Femur (tissue), 1 donor: ENCODE data around the gene CELF3.
"Not testable (repeated sequence)": the region's sequence is repeated elsewhere in the genome, so short reads cannot be mapped to it uniquely, and the experiment has no call there.

Source experiments
- DNase-seq: peaks from one replicate; pipeline ENCODE4 v3.0.0-alpha.2; 2017

The CELF3 gene

DNA sequence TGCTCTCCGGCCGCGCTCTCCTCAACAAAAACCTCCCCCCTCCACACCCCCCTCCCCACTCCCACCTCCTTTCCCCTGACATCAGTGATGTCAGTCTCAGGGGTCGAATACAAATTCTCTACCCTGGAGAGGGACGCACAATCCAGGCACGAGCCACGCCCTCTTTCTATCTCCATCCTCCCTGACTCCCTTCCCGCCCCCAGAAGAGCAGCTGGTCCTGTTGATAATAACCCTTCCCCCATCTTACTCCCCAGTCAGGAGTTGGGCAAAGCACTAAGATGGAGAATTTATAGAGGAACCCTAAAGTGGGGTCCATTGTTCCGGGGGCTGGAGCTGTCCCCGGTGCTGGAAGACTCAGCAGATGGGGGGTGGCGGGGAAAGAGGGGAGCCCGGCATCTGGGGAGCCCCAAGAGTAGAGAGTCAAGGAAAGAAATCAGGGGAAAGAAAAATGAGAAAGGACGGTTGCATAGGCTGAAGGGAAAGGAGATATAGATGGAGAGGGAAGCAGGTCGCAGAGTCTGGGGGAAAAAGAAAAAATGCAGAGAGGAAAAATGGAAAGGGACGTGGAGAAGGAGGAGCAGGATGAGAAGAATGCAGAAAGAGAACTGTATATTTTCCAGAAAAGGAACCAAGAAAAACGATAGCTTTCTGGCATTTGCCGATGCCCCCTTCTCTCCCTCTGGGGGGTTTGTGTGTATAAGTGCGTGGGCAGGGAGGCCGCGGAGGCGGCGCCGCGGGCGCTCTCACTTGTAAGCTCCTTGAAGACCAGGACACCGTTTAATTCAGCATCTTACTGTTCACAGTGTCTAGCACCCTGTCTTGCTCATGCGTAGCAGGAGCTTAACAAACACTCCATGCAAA, at the start of gene CELF3:
Gene CELF3, minus strand, starts transcription at position 33 of the 861 bp plus-strand sequence. CDS start 783 bp downstream, outside the sequence.
- peak; percentile 40 for DNase-seq

DNA sequence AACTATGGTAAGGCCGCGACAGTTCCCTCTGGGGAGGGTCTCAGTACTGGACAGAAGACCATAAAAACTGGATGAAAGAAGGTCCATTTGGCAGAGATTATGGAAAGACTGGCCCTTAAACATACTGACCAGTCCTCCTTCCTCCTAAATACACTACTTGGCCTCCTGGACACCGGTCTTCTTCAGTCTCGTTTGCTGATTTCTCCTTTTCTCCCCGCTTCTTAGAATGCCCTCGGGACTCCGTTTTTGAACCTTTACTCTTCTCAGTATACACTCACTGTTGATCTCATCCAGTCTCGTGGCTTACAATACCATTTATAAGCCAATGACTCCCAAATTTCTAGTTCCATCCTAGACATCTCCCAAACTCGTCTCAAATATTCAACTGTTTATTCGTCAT, 47.4 kb upstream of the CELF3 start:
- DNase-seq, result no peak

DNA sequence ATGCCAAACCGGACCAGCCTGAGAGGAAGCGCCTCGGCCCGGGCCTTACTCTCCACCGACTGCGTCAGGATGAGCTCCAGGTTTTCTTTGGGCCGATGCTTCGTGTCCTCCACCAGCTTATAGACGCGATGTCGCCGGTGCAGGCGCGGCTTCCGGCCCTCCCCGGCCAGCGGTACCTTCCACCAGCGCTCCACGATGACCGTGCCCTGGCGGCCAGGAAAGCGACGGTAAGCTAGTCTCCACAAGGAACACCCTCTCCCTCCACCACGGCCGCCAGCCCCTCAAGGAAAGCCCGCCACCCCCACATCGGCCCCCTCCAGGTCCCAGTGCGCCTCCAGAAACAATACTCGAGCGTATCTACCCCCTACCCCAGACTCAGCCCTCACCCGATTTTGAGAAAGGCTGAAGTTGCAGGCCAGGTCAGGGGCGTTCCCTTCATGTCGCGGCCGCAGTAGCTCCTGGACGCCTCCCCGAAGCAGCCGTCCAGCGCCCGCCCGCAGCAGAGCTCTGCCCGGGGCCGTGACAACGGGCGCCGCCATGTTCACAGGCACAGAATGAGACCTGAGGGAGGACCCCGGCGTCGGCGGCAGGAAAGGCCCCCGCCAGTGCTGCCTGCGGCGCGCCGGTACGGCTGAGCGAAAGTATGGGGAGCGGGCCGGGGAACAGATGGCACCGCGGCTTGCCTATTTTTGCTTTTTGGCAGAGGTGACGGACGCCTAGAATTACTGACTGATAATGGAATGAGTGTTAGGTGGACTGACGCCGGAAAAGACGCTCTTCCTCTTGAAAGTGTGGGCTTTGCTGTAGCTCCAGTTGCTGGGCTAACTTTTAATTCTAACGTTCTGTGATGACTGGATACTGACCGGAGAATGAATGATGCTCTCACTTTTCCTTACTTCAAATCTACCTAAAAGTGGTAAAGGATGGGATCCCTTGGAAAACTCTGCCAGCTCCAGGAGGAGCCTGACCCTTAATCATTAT, 46.6 kb upstream of the CELF3 start, which contains the start of gene MRPL9:
Gene MRPL9, minus strand, starts transcription at position 556 of the 981 bp plus-strand sequence. Its CDS starts 17 bp downstream, at position 539.
- DNase-seq, result peak; percentile 92

DNA sequence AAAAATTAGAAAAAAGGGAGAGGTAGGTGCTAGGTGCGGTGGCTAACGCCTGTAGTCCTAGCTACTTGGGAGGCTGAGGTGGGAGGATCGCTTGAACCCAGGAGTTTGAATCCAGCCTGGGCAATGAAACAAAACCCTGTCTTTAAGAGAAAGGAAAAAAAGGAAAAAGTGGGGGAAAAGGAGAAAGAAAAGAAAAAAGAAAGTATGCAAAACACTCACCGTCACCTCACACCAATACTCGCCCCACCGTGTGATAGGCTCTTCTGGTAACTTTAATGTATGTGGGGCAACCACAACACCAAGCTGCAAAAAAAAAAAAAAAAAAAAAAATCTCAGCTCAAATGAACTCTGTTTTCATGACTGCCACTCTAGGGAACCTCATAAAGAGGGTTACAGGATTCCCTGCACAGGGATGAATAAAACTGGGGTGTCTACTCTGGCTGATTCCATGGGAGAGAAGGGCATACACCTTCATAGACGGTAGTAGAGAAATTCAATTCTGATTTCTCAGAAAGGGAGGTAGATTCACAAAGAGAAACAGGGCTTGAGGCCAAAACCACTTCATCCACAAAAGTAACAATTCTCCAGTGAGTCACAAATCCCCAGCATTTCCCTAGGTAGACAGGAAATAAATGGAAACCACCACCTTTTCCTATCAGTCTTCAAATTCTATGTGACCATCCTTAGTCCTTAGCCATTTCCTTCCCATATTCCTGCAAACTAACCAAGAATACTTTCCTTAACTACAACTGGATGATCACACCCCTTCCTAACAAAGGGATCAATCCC, 44.2 kb upstream of the CELF3 start:
- DNase-seq, result no peak

DNA sequence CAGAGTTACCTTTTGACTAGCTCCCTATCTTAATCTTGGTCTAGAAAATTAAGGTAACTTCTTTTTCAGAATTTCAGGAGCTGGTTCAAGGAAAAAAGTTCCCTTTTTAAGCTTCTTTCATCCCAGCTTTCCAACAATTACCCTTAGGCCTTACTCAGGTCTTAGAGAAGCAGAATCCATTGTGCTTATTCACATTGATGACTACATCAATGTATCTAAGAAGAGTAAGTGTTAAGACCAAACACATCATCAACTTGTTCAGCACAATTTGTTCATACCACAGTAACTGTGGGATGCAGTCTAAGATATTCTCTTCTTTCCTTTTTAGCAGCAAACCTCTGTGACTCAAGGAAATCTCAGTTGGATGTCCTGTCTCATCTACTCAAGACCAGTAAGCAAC, 42.6 kb upstream of the CELF3 start:
- DNase-seq, result no peak

DNA sequence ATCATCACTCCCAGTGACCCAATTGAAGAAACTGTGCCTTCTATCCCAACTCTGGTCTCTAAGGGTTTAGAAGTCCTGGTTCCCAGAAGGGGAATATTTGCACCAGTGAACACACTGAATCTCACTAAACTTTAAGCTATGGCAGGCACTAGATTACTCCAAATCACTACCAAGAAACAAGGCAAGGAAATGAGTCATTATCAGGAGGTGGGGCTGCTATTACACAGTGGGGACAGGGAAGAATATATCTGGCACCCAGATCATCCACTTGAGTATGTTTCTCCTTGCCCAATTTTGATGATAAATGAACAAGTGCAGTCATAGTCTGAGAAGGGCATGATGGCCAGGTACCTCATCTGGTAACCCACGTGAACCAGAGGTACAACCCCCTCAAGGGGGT, 39.7 kb upstream of the CELF3 start:
- DNase-seq, result no peak

DNA sequence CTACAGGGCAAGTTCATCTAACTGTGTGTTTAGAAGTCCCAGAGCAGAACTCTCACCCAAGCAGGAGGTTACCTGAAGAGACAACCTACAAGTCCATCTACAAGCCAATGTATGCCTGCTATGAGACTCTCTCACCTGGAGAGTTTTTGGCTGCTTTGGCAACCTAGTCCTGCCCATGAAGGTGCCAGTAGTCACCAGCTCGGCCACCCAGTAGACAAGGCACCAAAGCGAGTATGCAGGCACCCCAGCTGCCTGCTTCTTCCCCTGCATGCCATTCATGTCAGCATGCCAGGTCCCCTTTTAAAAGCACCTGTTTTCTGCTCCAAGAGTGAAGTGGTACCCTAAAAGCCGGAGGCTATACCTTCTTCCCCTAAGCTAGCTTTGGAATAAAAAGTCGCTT, 24.9 kb upstream of the CELF3 start:
- DNase-seq, result no peak

DNA sequence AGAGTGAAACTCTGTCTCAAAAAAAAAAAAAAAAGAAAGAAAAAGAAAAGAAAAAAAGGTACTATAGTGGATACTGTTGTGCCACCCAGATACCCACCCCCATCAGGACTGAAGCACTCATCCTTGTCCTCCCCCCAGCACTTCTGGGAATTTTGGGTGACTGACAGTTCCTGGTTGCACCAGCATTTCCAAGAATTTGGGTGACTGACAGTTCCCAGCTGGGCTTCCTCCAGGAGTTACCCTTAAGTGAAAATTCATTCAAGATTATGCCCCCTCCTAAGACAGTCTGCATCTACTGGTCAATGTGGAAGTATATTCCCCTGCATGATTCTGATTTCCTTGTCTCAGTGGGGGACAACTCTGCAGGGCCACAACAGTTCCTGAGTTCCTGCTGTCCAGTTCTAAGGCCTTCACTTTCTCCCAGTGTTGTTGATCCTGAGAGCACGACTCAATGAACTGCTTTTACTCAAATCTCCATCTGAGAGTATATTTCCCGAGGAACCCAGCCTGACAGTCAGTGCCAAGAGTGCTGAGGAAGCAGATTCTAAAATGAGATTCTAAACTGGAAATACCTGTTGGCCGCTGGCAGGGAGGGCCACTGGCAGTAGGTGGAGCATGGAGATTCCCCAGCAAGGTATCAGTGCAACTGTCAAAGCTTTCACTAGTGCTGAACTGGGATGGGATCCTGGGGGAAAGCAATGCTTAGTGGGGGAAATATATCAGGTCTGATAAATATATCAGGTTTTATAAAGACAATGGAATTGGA, 23.2 kb upstream of the CELF3 start:
- DNase-seq, result no peak

DNA sequence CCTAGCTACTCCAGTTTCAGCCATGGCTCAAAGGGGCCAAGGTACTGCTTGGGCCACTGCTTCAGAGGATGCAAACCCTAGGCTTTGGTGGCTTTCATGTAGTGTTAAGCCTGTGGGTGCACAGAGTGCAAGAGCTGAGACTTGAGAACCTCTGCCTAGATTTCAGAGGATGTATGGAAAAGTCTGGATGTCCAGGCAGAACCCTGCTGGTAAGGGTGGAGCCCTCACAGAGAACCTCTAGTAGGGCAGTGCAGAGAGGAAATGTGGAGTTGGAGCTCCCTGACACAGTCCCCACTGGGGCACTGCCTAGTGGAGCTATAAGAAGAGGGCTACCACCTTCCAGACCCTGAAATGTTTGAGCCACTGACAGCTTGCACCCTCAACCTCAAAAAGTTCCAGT, 20.9 kb upstream of the CELF3 start:
- DNase-seq, result no peak

DNA sequence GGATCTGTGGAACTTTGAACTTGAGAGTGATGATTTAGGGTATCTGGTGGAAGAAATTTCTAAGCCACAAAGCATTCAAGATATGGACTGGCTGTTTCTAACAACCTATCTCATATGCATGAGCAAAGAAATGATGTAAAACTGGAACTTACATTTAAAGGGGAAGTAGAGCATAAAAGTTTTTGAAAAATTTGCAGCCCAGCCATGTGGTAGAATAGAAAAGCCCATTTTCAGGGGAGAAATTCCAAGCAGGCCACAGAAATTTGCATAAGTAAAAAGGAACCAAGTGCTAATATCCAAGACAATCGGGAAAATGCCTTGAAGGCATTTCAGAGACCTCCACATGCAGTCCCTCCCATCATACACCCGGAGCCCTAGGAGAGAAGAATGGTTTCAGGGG, 20.4 kb upstream of the CELF3 start:
- DNase-seq, result no peak

DNA sequence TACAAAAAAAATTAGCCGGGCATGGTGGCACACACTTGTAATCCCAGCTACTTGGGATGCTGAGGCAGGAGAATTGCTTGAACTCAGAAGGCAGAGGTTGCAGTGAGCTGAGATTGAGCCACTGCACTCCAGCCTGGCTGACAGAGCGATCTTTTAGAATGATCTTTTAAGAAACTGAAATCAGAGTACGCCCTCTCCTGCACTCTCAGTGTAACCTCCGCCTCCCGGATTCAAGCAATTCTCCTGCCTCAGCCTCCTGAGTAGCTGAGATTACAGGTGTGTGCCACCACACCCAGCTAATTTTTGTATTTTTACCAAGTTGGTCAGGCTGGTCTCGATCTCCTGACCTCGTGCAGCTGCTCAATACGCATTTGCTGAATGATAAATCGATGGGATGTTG, 17.4 kb upstream of the CELF3 start:
- DNase-seq, result not testable (repeated sequence)

DNA sequence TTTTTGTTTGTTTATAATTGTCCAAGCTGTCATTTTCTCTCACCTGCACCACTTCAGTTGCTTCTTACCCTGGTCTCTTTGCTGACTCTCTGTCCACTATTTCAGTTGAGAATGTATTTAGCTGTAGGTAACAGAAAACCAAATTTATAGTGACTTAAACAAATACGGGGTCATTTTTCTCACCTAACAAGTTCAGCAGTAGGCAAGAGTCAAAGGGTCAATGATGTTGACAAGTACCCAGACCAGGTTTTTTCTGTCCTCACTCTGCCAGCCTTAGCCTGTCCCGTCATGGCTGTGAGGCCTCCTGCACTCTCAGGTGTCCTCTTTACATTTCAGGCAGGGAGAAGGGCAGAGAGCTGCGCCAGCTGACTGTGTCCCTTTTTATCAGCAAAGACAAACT, 16.5 kb upstream of the CELF3 start:
- DNase-seq, result no peak

DNA sequence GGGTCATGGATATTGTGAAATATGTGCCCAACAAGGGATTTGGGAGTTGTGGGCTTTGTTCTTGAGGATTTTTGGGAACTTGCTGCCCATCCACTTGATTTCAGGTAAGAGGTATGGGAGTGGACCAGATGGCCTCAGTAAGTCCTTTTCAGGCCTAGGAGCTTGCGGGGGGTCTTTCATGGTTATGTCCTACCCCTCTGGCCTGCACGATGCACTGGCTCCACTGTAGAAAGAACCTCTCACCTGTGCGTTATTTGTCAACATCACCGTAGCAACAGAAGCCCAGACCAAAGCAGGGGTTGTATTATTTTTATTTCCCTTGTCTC, 13.3 kb upstream of the CELF3 start:
- DNase-seq, result no peak

DNA sequence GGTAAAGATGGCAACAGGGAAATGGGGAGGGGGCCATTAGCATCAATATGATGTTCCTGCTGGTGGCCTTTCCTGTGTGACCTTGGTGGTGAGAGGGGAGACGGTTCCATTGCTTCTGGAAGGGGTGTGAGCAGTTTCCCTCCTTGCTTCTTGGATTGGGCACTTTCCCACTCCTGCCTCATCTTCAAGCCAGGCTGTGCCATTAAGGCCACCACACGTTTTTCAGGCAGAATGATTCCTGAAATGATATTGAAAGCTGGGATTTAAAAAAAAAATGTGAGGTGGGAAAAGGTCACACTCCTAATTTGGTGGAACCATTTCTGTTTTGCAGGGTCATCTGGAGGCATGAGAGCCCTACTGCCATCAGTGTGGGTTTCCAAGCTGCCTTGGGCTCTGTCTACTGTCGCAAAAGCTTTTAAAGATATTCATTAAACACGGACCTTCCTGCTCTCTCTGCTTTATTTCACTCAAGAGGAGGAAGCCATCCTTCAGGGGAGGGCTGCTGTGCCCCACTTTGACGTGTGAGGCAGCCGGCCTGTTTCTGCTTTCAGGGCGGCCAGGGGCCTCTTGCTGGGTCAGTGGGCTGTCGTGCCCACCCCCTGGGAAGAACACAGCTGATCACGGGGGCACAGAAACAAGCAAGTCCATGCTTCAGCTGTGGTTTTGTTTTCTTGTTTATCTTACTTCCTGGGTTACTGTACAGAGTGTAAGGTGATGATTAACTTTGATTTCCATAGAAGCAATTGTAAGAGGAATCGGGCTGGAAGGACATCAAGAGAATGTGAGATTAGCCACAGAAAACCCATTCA, 12.8 kb upstream of the CELF3 start:
- no peak for DNase-seq

DNA sequence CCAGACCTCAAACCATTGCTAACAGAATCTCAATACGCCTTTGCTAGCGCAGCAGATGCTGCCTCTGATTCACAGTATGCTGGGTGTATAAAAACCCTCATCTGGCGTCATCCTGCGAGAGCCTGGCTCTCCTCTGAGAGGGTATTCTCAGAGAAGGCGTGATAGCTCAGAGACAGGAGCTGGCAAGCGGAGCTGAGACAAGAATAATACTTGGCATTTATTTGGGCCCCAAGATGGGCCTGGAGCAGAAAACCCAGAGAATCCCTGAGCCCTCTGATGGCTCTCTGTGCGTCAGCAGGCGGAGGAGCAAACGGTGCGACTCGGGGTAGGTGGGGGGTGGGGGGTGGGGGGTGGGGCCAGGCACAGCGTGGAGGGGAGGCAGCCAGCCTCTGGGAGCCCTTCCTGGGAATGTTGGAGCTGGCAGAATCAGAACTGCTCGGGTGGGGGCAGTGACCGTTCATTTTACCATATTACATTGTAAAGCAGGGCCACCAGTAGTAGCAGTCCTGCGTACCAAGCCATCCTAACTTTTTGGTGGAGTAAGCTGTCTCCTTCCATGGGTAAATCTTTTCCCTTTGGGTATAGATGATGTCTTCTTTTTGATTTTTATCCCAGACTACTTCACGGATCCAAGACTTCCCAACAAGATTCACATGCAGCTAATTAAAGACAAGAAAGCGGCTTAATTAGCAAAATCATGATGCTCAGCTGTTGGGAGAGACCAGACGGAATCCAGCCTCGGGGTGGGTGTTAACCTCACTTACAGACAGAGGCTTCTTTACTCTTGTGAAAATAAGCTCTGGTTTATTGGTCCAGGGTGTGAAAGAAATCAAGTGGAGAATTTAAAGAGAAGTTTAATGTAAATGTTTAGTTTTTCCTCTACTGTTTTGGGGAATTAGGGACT, 11.8 kb upstream of the CELF3 start:
- DNase-seq, result peak; percentile 63

DNA sequence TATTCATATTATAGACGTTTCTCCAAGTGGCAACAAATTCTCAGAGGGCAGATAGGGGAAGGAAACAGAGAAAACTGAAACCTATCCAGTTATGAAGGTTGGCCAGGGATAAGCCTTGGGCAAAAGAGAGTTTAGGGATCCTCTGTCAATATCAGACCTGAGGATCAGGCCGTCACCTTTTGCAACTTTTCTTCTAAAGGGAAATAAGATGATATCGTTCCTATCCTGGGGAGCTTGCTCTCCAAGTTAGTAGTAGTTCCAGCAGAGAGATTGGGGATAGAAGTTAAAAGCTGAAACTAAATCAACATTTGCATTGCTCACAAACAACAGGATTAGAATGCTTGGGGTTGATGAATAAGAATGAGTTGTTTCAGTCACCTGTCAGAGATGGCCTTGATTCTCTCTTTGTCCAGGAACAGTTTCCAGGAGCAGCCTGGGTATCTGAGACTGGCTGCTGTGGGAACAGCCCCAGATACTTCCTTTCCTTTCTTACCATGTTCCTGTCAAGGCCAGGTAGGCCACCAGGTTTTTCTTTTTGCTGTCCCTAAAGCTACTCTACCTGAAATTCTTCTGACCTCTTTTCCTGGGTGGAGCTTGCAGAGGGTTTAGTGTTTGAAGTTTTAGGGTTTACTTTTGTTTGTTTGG, 7.2 kb upstream of the CELF3 start:
- no peak for DNase-seq

DNA sequence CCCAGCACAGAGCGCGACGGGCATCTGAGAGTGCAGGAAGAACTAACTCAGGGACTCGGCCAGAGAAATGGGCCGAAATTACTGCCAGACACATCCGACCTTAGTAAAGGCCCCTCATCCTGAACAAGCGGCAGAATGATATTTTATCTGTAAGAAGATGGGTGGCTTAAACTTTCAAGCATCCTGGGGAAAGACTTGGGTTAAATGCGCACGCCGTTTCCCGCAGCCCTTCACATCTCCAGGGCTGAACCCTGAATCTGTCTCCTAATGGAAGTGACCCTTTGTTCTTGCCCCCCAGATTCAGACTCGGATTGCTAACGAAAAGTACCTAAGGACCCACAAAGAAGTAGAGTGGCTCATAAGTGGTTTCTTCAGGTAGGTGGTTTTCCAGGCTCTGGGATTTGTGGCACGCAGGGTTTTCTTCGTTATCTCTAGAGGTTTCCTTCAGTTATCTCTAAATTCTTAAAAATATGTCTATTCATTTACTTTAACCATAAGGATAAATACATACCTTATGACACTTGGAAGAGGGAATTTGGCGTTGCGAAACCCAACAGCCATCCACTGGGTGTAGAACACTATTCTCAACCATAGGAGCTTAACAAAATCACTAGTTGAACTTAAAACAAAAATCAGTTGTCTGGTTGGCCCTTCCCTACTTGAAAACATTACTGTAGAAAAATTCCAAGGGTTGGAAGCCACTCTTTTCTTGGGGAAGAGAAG, 5.3 kb upstream of the CELF3 start:
- no peak for DNase-seq

DNA sequence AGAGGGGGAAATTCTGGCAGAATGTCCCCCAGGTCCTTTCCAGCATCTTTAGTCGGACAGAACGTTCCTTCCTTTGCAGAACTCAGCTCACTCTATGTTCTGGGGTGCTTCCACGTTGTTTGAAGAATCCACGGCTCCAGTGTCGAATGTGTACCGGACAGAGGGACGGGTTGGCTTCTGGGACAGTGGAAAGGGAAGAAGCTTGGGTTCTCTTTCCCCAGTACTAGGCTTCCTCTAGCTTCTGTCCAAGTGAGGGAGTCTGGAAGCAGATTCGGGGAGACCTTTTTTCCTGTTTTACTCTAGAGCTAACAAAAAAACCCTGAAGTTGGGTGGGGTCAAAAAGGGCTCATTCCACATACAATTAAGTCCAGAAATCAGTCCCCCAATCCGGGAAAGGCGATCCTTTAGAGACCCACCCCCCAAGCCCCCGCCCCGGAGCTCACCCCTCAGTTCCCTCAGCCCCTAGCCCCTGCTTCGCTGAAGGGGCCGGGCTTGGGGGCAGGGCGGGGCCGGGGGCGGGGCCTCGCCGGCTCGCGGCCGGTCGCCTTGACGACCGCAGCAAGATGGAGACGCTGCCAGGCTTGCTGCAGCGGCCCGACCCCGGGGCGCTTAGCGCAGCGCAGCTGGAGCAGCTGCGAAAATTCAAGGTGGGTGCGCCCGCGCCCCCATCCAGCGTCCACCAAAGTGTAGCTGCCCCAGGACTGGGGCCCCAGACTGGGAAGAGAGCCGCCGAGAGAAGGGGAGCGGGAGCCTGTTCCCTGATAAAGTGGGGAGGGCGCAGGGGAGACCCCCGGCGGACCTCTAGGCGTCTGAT, 4.6 kb upstream of the CELF3 start, which contains the start of gene RIIAD1:
Gene RIIAD1, plus strand, starts transcription at position 549 of the 814 bp plus-strand sequence. Its CDS starts 15 bp downstream, at position 564.
- peak; percentile 57 for DNase-seq
